ENCODE data around the gene GPATCH8. TPM values are rescaled to one million over a fixed set of nuclear protein-coding genes. Genes with fewer than 3 reads are reported as not detected.
"Not testable (repeated sequence)": the region's sequence is repeated elsewhere in the genome, so short reads cannot be mapped to it uniquely, and the experiment has no call there.

GPATCH8 gene
- total RNA-seq, 4 donors from 2014 or later = 52.7 to 106 (median 57.7) TPM

DNA sequence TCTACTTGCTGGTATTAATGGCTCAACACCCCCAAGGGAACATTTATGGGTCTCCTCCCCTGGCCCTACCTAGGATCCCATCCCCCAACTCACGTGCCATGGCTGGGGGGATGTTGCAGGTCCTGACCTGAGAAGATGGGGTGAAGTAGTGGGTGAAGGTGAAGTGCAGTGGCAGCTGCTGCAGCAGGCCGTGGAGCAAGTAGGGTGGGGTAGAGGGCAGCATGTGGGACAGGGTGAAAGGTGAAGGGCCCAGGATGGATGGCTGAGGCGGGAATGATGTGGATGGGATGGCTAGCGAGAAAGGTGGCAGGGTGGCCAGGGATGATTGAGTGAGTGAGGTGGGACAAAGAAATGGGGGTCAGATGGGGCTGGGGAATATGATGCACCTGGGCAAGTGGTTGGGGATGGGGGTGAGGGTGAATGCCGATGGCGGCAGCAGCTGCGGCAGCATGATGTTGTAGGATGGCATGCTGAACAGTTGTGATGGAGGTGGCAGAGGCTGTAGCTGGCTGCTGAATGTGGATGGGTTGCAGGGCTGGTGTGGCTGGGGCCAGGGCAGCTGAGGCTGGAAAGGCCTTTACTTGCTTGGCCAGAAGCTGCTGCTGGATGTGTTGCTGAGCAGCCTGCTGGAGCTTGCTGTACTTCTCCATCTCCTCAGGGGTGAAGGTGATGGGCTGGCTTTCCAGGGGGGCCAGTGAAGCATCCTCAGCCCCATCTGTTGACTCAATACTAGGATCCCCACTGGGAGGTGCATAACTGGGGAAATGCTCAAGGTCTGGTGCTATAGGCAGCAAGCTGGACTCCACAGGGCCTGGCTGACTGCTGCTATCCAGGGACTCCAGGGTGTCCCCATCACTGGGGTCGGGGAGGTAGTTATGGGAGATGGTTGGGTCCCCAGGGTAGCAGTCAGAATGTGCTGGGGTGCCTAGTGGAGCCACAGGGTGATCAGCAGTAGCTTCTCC lies 105.4 kb downstream of the GPATCH8 start:
- 93 to 94% methylated on average over 8 of the region's 8 CpGs for WGBS, 2 donors
- Histone ChIP-seq H3K4me1 (peaks cover 0 to 5% of the 10 kb centered on the region in 2 donors), H3K4me3 (replicated peaks in 1 of 3) (no peak overlapping the region), H3K27me3 (no peaks in the 10 kb centered on the region), H3K9me3 (no peaks in the 10 kb centered on the region), H3K36me3 (peaks cover 21 to 25% of the 10 kb centered on the region in 2 donors), H3K27ac (no peak overlapping the region)
- intact Hi-C loops (cut with DNase I) = no loop called here
- no peak for TF ChIP-seq POLR2A (IDR thresholded peaks at IDR 0.05)
- TF ChIP-seq, protein P1, sequence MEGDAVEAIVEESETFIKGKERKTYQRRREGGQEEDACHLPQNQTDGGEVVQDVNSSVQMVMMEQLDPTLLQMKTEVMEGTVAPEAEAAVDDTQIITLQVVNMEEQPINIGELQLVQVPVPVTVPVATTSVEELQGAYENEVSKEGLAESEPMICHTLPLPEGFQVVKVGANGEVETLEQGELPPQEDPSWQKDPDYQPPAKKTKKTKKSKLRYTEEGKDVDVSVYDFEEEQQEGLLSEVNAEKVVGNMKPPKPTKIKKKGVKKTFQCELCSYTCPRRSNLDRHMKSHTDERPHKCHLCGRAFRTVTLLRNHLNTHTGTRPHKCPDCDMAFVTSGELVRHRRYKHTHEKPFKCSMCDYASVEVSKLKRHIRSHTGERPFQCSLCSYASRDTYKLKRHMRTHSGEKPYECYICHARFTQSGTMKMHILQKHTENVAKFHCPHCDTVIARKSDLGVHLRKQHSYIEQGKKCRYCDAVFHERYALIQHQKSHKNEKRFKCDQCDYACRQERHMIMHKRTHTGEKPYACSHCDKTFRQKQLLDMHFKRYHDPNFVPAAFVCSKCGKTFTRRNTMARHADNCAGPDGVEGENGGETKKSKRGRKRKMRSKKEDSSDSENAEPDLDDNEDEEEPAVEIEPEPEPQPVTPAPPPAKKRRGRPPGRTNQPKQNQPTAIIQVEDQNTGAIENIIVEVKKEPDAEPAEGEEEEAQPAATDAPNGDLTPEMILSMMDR (IDR thresholded peaks at IDR 0.05) = no peak
- no peak for DNase-seq

DNA sequence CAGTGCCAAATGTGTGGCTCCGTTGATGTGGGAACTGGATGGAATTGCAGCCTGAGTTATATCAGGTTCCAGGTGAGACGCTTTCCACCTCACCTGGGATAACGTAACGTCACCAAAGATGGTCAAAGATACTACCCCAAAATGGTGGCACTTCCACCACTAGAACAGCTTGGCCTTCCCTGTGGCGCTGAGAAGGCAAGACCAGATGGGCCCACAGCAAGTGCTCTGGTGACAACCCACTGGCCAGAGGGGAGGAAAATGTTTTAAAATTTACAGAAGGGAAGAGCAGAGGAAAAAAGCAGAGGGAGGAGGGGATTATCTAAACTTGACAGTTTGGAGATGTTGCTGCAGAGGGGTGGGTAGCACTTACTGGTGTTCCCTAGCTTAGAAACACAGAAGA lies 106.3 kb downstream of the GPATCH8 start:
- no peak for DNase-seq
- TF ChIP-seq, protein P1 (IDR thresholded peaks at IDR 0.05) = no peak
- TF ChIP-seq POLR2A (IDR thresholded peaks at IDR 0.05) = no peak
- Histone ChIP-seq H3K4me3 (replicated peaks in 1 of 3) (no peak overlapping the region), H3K4me1 (peaks cover 0 to 5% of the 10 kb centered on the region in 2 donors), H3K27ac (no peak overlapping the region), H3K9me3 (no peaks in the 10 kb centered on the region), H3K36me3 (peaks cover 21 to 25% of the 10 kb centered on the region in 2 donors), H3K27me3 (no peaks in the 10 kb centered on the region)
- 95 to 97% methylated on average over 5 of the region's 5 CpGs for WGBS, 2 donors
- intact Hi-C loops (cut with DNase I) = no loop called here

DNA sequence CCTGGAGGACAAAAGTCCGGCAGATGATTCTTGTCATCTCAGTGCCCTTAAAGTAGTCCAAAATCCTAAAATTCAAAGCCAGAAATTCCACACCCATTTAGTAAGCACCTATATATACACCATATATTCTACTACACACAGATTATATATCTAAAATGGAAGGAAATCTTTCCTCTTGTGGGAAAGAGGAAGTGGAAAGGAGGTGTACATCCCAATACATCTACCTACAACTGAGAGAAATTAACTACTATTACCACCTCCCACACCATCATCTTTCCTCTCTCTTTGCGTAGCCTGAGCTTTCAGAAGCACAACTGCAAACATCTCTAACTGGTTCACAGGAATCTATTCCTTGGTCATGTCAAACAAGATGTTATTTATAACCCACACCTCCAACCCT lies 108.4 kb downstream of the GPATCH8 start:
- WGBS, 2 donors = 95 to 98% methylated on average over 2 of the region's 2 CpGs
- Histone ChIP-seq H3K27ac (no peak overlapping the region), H3K4me3 (replicated peaks in 1 of 3) (no peak overlapping the region), H3K36me3 (peaks cover 6 to 7% of the 10 kb centered on the region in 2 donors), H3K27me3 (no peaks in the 10 kb centered on the region), H3K9me3 (no peaks in the 10 kb centered on the region), H3K4me1 (peaks cover 0 to 5% of the 10 kb centered on the region in 2 donors)
- TF ChIP-seq, protein P1 (IDR thresholded peaks at IDR 0.05) = no peak
- no peak for TF ChIP-seq POLR2A (IDR thresholded peaks at IDR 0.05)
- DNase-seq = no peak
- intact Hi-C loops (cut with DNase I) = no loop called here

DNA sequence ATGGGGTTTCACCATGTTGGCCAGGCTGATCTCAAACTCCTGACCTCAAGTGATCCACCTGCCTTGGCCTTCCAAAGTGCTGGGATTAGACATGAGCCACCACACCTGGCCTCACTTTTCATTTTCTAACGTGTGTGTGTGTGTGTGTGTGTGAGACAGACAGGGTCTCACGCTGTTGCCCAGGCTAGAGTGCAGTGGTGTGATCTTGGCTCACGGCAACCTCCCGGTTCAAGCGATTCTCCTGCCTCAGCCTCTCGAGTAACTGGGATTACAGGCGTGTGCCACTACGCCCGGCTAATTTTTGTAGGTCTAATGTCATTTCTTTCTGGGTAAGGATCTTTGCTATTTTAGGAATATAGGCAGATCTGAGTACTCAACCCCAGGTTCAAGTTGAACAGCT lies 109.1 kb downstream of the GPATCH8 start:
- DNase-seq; H3K4me3 ChIP-seq (replicated peaks in 1 of 3); H3K4me1 ChIP-seq; H3K27me3 ChIP-seq; H3K36me3 ChIP-seq; H3K9me3 ChIP-seq; H3K27ac ChIP-seq; intact Hi-C loops (cut with DNase I): not testable (repeated sequence)
- 92 to 94% methylated on average over 9 of the region's 9 CpGs for whole genome bisulfite sequencing, 2 donors

DNA sequence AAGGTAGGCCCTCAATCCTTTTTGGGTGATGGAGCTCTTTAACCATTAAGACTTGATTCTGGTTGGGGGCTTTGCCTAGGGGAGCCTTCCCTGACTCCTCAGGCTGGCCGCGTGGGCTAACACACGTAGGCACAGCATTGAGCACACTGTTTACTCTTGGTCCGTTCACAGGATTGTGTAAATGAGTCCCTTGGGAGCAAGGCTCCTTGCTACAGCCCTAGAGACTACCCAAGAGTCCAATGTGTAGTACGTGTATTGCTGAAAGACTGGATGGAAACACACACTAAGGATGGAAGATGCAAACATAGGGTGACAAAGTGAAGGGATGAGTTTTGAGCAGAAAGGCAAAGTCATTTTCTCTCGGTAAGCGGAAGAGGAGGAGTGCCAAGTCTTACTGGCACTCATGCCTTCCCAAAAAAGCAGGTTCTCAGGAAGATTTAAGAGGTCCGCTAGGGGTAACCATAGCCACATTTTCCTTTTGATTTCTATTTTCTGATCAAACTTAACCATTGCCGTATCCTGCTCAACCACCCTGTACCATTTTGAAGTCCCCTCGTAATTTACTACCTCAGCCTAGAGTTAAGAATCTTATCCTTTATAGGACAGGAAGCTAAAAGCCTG lies 112.8 kb downstream of the GPATCH8 start:
- Histone ChIP-seq H3K4me3 (replicated peaks in 1 of 3) (no peak overlapping the region), H3K27ac (no peak overlapping the region), H3K27me3 (no peaks in the 10 kb centered on the region), H3K36me3 (no peaks in the 10 kb centered on the region), H3K9me3 (no peaks in the 10 kb centered on the region), H3K4me1 (peaks cover 8 to 14% of the 10 kb centered on the region in 2 donors)
- intact Hi-C loops (cut with DNase I) = no loop called here
- 83 to 85% methylated on average over 8 to 10 of the region's 10 CpGs for WGBS, 2 donors
- no peak for TF ChIP-seq POLR2A (IDR thresholded peaks at IDR 0.05)
- TF ChIP-seq, protein P1 (IDR thresholded peaks at IDR 0.05) = no peak
- no peak for DNase-seq
